ENCODE measurements around the gene DMBX1.

Gene DMBX1

GRCh38 chr1:46489638-46490405 is at the start of gene DMBX1:
Gene DMBX1, plus strand, starts transcription at chr1:46489836. Its CDS starts 17,175 bp downstream, at chr1:46507011.
- no peak for DNase-seq (ENCODE audit: low read depth in 2 of 2)

GRCh38 chr1:46440478-46440877 is 49.2 kb upstream of the DMBX1 start:
- DNase-seq (ENCODE audit: low read depth in 2 of 2), result no peak

- DNase-seq (ENCODE audit: low read depth in 2 of 2), result peak; percentile 46
These were observed 47.1 kb upstream of the DMBX1 start for GRCh38 chr1:46442317-46443161.

- no peak for DNase-seq (ENCODE audit: low read depth in 2 of 2)
These were observed 45.2 kb upstream of the DMBX1 start for GRCh38 chr1:46444466-46444865.

GRCh38 chr1:46445773-46446256 is 43.8 kb upstream of the DMBX1 start:
- DNase-seq (ENCODE audit: low read depth in 2 of 2), result no peak

GRCh38 chr1:46446646-46447498 is 42.8 kb upstream of the DMBX1 start:
- DNase-seq (ENCODE audit: low read depth in 2 of 2), result peak; percentile 46 to 55

- DNase-seq (ENCODE audit: low read depth in 2 of 2), result no peak
These were observed 42.0 kb upstream of the DMBX1 start for GRCh38 chr1:46447499-46448108.

GRCh38 chr1:46448109-46448911 is 41.3 kb upstream of the DMBX1 start:
- DNase-seq (ENCODE audit: low read depth in 2 of 2), result no peak

- no peak for DNase-seq (ENCODE audit: low read depth in 2 of 2)
These were observed 40.1 kb upstream of the DMBX1 start for GRCh38 chr1:46449223-46450159.

- no peak for DNase-seq (ENCODE audit: low read depth in 2 of 2)
These were observed 39.5 kb upstream of the DMBX1 start for GRCh38 chr1:46450160-46450517.

GRCh38 chr1:46451948-46452930 is 37.4 kb upstream of the DMBX1 start:
- DNase-seq (ENCODE audit: low read depth in 2 of 2), result no peak

- no peak for DNase-seq (ENCODE audit: low read depth in 2 of 2)
These were observed 36.7 kb upstream of the DMBX1 start for GRCh38 chr1:46452931-46453325.

- DNase-seq (ENCODE audit: low read depth in 2 of 2), result no peak
These were observed 36.2 kb upstream of the DMBX1 start for GRCh38 chr1:46453449-46453848.

GRCh38 chr1:46455951-46456350 is 33.7 kb upstream of the DMBX1 start:
- DNase-seq (ENCODE audit: low read depth in 2 of 2), result no peak

- no peak for DNase-seq (ENCODE audit: low read depth in 2 of 2)
These were observed 33.1 kb upstream of the DMBX1 start for GRCh38 chr1:46456411-46456963.

- no peak for DNase-seq (ENCODE audit: low read depth in 2 of 2)
These were observed 32.5 kb upstream of the DMBX1 start for GRCh38 chr1:46457178-46457577.

- no peak for DNase-seq (ENCODE audit: low read depth in 2 of 2)
These were observed 31.4 kb upstream of the DMBX1 start for GRCh38 chr1:46458190-46458589.

GRCh38 chr1:46458846-46459245 is 30.8 kb upstream of the DMBX1 start:
- no peak for DNase-seq (ENCODE audit: low read depth in 2 of 2)
